ENCODE measurements around the gene PAGE2B.

The PAGE2B gene

GRCh38 chrX:55119271-55119670 lies 44.4 kb downstream of the PAGE2B start:
- H3K36me3 ChIP-seq (ENCODE audit: insufficient read depth, low read length): no peaks in the 10 kb centered on the region

DNA sequence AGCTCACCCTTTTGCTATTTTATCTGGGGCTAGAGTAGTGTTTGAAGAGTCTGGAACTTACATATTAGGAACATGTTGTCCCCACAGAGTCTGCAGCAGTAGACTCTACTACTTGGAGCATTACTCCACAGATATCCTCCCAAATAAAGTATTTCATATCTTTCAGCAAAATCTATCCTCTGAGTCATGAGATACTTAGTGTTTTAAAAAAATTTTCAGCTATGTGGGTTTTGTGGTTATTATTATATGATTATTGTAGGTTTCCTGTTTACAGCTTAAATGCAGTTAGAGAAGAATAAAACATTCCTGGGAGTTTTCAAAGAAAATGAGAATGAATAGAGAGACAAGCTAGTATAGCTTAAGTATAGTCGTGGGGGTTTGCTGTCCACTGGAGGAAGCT lies 44.9 kb downstream of the PAGE2B start:
- Histone ChIP-seq H3K27me3 (ENCODE audit: insufficient read depth, low read length) (no peaks in the 10 kb centered on the region), H3K4me3 (ENCODE audit: low read length) (no peak overlapping the region), H3K4me1 (ENCODE audit: insufficient read depth, low read length) (no peaks in the 10 kb centered on the region), H3K36me3 (ENCODE audit: insufficient read depth, low read length) (no peaks in the 10 kb centered on the region), H2AFZ (ENCODE audit: low read depth, low read length) (no peak overlapping the region), H3K9me3 (ENCODE audit: low read length) (no peaks in the 10 kb centered on the region)

More at GRCh38 chrX:55119271-55119670, 44.4 kb downstream of the PAGE2B start:
- Histone ChIP-seq H3K9me3 (ENCODE audit: low read length) (no peaks in the 10 kb centered on the region), H2AFZ (ENCODE audit: low read depth, low read length) (no peak overlapping the region), H3K4me1 (ENCODE audit: insufficient read depth, low read length) (no peaks in the 10 kb centered on the region), H3K4me3 (ENCODE audit: low read length) (no peak overlapping the region), H3K27me3 (ENCODE audit: insufficient read depth, low read length) (no peaks in the 10 kb centered on the region)

DNA sequence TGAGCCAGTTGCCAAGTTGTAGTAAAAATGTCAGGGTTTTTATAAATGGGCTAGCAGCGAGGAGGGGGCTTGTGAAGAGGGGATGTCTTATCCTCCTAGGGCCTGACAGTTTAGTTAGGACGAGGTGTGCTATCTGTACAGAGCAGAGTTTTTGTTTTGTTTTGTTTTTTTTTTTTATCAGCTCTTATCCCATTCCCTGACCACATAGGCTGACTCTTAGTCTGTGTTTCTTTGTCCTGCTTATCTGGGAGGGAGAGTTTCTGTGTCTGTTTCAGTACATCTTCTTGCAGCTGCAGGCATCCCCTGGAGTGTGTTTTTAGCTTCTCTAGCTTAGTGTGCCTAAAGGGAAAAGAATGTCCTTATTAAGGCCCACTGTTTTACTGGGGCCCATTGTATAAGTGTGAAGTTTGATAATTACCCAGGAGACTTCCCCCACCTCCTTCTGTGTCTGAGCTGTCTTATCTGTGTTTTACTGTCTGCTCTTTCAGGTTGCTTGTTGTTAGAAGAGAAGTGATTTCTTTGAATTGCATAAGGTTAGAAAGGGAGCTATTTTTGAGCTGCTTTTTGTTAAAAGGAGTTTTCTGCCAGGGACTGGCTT lies 46.0 kb downstream of the PAGE2B start:
- Histone ChIP-seq H3K4me1 (ENCODE audit: insufficient read depth, low read length) (no peaks in the 10 kb centered on the region), H3K9me3 (ENCODE audit: low read length) (no peaks in the 10 kb centered on the region), H3K27me3 (ENCODE audit: insufficient read depth, low read length) (peaks cover 2% of the 10 kb centered on the region), H3K4me3 (ENCODE audit: low read length) (no peak overlapping the region), H2AFZ (ENCODE audit: low read depth, low read length) (no peak overlapping the region), H3K36me3 (ENCODE audit: insufficient read depth, low read length) (no peaks in the 10 kb centered on the region)

GRCh38 chrX:55123900-55124299 lies 49.1 kb downstream of the PAGE2B start:
- Histone ChIP-seq H3K36me3 (ENCODE audit: insufficient read depth, low read length) (no peaks in the 10 kb centered on the region), H2AFZ (ENCODE audit: low read depth, low read length) (no peak overlapping the region), H3K9me3 (ENCODE audit: low read length) (no peaks in the 10 kb centered on the region), H3K4me1 (ENCODE audit: insufficient read depth, low read length) (no peaks in the 10 kb centered on the region), H3K27me3 (ENCODE audit: insufficient read depth, low read length) (peaks cover 2% of the 10 kb centered on the region), H3K4me3 (ENCODE audit: low read length) (no peak overlapping the region)

DNA sequence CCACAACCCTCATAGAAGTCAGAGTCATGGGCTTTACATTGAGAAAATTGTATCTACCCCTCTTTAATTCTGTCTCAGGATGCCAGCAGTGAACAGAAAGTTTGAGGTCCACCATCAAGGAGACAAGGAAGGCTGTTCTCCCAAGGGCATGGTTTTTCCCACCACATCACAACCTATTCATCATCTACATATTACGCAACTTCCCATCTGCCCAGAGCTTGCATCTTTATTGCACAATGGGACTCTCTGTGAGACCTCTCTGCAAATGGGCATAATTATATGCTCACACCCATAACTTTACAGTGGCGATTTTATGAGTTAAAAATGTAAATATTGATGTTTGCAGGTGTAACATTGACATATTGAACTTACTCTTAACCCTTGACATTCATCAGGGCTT lies 52.9 kb downstream of the PAGE2B start:
- no peak overlapping the region for H3K4me3 ChIP-seq (ENCODE audit: low read length)
- H3K9me3 ChIP-seq (ENCODE audit: low read length): no peaks in the 10 kb centered on the region

More for the DNA sequence above, 52.9 kb downstream of the PAGE2B start:
- no peak overlapping the region for H2AFZ ChIP-seq (ENCODE audit: low read depth, low read length)
- H3K36me3 ChIP-seq (ENCODE audit: insufficient read depth, low read length): no peaks in the 10 kb centered on the region
- H3K27me3 ChIP-seq (ENCODE audit: insufficient read depth, low read length): peaks cover 9% of the 10 kb centered on the region
- no peaks in the 10 kb centered on the region for H3K4me1 ChIP-seq (ENCODE audit: insufficient read depth, low read length)
